Activated gamma-delta T cell treated with Interleukin-2 at 50 U/mL for 16 hours (primary cell): Measurements from ENCODE around the gene SELENBP1.
"Not testable (repeated sequence)": the region's sequence is repeated elsewhere in the genome, so short reads cannot be mapped to it uniquely, and the experiment has no call there.

Experiments used
- DNase-seq: peaks from one replicate; pipeline ENCODE4 v3.0.0-alpha.2; 2020

Gene SELENBP1

DNA sequence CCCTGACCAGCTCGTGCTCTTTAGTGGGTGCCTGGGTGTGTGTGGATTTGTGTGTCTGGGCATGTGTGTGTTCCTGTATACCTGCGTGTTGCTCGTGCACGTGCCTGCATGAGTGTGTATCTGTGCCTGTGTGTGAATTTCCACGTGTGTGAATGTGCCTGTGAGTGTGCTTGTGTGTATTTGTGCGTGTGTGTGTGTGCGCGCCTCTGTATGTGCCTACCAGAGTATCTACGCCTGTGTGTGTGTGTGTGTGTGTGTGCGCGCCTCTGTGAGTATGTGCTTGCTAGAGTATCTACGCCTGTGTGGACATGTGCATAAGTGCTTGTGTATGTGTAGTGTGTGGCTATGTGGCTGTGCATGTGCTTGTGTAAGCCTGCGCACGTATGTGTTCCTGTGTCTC lies 691 bp upstream of the SELENBP1 start:
- no peak for DNase-seq

DNA sequence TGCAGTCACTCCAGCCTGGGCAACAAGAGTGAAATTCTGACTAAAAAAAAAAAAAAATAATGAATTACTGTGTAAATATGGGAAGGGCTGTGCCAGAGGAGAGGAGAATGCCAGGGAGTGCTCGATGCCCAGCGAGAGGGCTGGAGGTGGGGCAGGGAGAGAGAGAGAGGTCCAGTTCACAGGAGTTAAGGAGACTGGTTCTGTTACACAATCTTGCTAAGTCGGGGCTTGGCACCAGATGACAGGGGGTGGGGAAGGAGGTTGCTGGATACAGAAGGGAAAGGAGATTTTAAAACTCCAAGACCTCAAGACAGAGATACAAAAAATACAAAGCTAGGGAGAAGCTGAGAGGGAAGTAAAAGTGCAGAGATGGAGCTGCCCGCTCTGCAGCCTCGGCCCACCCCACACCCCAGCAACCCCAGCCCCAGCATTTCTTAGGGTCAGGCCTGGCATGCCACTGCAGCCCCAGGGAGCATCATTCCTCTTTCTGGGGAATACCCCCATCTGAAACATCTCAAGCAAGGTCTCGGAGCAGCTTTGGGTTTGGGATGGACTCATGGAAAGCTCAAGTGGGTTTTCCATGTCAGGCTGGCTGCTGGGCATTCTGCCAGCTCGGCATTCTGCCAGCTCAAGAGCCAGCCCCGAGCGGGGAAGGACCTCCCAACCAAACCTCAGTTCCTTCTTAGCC lies 991 bp downstream of the SELENBP1 start:
- DNase-seq, result no peak

DNA sequence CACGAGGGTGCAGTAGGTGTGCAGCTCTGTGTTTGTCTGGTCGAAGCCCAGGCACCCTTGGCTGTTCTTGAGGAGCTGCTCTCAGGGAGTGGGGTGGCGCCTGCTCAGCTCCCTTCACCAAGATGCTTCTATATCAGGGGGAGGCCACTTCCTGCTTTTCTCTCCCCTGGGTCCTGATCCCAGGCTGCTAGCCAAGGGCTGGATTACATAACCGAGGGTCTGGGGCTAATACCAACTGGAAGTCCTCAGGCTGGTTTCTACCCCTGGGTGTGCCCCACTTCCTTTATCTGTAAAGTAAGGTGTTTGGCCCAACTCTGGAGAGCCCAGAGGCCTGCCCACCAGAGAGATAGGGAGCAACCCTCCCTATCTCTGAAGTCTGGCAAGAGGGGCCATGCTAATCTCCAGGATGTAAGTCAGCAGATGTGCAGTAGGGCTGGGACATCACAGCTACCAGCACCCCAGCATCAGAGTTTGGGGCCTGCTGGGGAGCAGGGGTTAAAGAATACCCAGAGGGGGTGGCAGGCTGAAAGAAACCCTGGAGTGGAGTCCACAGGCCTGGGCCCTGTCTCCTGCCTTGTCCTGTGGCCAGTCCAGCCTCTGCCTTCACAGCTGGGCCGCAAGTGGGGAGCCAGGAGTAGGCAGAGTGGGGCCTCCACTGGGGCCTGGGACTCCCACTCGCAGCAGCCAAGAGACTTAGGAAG lies 2.1 kb downstream of the SELENBP1 start:
- no peak for DNase-seq

DNA sequence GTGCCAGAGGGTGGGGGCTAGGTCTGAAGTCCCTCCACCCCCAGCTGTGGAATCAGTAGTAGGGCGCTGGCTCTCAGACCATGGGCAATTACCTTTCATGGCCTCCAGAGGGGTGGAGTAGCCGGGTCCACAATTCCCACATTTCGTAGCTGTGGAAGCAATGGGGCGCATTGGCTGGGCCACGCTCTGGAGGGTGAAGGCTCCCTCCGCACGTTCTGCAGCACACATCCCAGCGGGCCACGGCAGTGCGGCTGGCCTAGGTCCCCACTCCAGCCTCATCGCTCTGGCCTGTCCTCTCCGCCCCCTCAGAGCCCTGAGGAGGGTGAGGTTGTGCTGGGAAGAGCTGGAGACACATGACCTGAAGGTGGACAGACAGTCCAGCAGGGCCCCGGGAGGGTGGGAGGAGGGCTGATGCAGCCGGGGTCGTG lies 2.9 kb downstream of the SELENBP1 start:
- DNase-seq, result no peak

- DNase-seq, result no peak
Measured at GRCh38 chr1:151369302-151369610, 3.2 kb downstream of the SELENBP1 start.

- DNase-seq, result no peak
Measured at GRCh38 chr1:151368393-151369301, 3.9 kb downstream of the SELENBP1 start.

GRCh38 chr1:151367658-151368392 lies 4.7 kb downstream of the SELENBP1 start:
- no peak for DNase-seq

- DNase-seq, result no peak
Measured at GRCh38 chr1:151364996-151365395, 7.5 kb downstream of the SELENBP1 start.

DNA sequence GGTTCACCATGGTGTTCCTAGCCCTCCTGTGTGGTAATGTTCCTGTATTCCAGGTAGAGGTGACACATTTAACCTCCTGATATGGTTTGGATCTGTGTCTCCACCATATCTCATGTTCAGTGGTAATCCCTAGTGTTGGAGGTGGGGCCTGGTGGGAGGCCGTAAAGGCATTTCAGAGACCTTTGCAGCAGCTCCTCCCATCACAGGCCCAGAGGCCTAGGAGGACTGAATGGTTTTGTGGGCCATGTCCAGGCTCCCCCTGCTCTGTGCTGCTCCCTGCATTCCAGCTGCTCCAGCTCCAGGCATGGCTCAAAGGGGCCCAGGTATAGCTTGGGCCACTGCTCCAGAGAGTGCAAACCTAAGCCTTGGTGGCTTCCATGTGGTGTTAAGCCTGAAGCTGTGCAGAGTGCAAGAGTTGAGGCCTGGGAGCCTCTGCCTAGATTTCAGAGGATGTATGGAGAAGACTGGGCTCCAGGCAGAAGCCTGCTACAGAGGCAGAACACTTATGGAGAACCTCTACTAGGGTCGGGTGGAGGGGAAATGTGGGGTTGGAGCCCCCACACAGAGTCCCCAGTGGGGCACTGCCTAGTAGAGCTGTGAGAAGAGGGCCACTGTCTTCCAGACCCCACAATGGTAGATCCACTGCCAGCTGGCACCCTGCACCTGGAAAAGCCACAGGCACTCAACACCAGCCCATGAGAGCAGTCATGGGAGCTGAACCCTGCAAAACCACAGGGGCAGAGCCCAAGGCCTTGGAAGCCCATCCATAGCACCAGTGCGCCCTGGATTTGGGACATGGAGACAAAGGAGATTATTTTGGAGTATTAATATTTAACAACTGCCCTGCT lies 10.0 kb downstream of the SELENBP1 start:
- DNase-seq, result no peak

GRCh38 chr1:151361883-151362282 lies 10.6 kb downstream of the SELENBP1 start:
- no peak for DNase-seq

DNA sequence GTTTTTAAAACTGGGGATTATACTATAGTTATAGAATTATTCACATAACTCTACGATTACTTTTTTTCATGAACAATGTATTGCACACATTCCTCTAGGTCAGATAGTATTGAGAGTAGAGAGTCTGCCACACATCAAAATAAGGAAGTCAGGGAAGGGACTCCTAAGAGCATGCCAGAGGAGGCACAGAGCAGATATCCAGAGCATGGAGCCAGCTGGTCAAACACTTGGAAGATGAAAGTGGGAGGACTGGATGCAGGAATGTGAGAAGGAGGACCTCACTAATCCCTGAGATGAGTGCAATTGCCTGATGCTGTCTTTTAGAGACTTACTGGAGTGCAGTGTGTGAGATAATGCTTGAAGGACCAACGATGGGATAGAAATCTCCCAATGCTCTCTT lies 15.8 kb downstream of the SELENBP1 start:
- no peak for DNase-seq

DNA sequence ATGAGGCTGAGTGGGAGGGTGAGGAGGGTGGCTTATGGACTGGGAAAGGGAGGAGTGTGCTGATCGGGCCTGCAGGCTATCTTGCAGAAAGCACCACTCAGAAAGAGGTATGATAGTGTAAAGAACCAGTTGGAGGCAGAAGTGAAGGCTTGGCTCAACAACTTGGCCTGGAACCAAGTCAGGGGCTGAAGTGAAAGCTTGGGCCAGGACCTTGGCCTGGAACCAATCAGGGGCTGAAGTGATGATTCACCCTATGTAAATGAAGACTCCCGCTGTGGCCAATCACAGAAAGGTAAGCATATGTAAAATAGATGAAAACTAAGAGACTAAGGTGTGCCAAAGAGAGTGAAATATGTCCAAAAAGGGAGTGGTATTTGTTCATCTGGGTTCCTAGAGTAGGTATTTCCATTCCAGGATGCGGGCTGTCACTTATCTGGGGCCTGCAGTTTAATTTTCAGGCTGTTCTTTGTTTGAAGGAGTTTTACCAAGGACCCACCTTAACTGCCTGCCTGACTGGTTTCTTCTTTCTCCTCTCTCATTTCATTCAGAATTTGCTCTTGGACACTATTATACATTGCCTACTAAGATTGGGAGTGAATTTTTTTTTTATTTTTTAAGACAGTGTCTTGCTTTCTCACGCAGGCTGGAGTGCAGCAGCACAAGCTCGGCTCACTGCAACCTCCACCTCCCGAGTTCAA lies 20.3 kb downstream of the SELENBP1 start:
- no peak for DNase-seq

GRCh38 chr1:151350323-151350722 lies 22.2 kb downstream of the SELENBP1 start:
- not testable (repeated sequence) for DNase-seq

GRCh38 chr1:151347523-151348246 lies 24.8 kb downstream of the SELENBP1 start:
- DNase-seq, result no peak

- DNase-seq, result peak; percentile 92
Measured at GRCh38 chr1:151346769-151347522, 25.6 kb downstream of the SELENBP1 start, which contains the start of gene RFX5. RFX5 (minus strand) TSS chr1:151347252; CDS start chr1:151346320, 932 bp downstream.

DNA sequence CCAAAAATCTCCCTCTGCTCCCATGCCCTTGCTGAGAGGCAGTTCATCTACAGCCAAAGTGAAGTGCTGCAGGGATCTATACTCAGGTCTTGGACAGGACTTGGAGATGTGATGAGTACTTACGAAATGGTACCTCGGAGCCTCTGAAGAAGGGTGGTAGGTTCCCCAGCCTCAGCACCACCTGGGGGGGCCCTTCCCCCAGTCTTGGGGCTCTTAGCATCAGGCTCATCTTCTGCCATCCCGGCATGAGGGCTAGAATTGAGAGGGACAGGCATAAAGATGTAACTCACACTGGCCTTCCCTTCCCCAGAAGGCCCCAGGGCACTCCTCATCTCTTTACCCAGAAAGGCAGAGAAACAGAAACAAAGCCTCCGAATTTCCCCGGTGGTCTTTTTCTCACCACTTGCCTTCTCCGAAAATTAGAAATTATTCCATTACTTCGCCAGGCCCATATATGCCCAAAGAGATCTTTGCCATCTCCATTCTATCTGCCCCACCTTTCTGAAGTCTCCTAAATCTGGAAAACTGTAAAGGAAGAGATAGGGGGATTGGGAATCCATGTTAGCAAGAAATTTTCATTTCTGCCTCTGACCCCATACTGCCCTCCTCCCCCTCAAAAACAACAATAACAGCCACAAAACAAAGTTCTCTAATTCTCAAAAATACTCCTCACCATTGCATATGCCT lies 26.3 kb downstream of the SELENBP1 start:
- no peak for DNase-seq

DNA sequence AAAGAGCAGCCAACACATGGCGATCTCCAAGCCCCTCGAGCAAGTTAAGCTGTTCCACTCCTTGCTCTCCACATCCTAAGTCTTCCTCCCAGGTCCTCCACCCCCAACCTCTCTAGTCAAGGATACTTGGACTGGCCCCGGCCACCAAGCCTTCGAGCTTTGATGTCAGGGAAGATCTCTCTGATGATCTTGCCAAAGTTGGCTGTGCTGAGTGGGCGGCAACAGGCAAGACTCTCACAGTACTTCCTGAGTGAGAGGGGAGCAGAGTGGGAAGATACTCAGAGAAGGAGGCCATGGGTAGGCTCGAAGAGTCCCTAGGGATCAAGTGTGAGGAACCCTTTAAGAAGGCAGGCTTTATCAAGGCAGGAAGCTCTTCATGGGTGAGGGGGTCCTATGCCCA lies 28.2 kb downstream of the SELENBP1 start:
- no peak for DNase-seq

DNA sequence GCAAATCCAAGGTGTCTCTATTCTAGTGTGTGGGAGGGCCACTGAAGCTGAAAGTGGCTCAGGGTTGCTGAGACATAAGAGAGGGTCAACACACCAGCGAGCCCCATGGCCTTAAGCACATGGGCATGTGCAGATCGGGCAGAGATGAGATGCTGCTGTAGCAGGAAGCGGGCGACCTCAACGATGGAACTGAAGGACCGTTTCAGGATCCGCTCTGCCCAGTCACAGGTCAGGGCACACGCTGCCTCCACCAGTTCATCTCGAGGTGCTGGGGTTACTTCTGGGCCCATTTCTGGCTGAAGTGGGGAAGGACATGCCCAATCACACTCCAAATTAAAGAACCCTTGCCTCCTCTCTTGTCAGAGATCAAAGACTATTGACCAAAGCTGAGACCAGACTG lies 28.9 kb downstream of the SELENBP1 start:
- no peak for DNase-seq

DNA sequence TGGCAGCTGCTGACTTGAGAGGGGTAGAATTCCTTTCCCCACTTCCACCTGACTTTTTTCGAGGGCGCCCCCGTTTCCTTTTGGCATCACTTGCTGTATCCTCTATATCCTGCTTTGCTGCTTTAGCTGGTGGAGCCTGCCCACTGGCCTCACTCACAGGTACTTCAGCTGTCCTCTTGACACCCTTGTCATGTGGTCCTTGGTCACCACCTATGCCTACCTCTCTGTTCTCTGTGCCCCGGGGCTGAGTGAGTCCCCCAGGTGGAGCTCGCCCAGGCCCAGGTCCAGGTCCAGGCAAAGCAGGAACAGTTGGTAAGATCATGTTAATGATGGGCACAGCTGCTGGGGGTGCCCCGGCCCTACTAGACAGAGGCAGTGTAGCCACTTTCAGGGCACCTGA lies 29.9 kb downstream of the SELENBP1 start:
- DNase-seq, result no peak
